RCC 7860 (cell line): ENCODE measurements around the gene GTF2H3.
A peak's percentile ranks its signal among the peaks of the same experiment; 100 is the strongest.

Experiments
- DNase-seq: peaks from one replicate; pipeline ENCODE4 v3.0.0-alpha.2; 2015; ENCODE audit warnings: low spot score
- FAIRE-seq: peaks from 2 replicates; lab custom pipeline; 2012; peaks lifted over from hg19 to GRCh38; lab: Jason Lieb, UNC

GTF2H3 gene

GRCh38 chr12:123696646-123697045, 63.0 kb downstream of the GTF2H3 start:
- no peak for FAIRE-seq
- no peak for DNase-seq

GRCh38 chr12:123705935-123706334, 72.3 kb downstream of the GTF2H3 start:
- FAIRE-seq (no peak), DNase-seq (peak; percentile 29)

- DNase-seq, result no peak
- FAIRE-seq, result no peak
Observed at GRCh38 chr12:123707466-123707865, 73.8 kb downstream of the GTF2H3 start.
